Measurements from ENCODE around the gene MRPL34.

MRPL34 gene

DNA sequence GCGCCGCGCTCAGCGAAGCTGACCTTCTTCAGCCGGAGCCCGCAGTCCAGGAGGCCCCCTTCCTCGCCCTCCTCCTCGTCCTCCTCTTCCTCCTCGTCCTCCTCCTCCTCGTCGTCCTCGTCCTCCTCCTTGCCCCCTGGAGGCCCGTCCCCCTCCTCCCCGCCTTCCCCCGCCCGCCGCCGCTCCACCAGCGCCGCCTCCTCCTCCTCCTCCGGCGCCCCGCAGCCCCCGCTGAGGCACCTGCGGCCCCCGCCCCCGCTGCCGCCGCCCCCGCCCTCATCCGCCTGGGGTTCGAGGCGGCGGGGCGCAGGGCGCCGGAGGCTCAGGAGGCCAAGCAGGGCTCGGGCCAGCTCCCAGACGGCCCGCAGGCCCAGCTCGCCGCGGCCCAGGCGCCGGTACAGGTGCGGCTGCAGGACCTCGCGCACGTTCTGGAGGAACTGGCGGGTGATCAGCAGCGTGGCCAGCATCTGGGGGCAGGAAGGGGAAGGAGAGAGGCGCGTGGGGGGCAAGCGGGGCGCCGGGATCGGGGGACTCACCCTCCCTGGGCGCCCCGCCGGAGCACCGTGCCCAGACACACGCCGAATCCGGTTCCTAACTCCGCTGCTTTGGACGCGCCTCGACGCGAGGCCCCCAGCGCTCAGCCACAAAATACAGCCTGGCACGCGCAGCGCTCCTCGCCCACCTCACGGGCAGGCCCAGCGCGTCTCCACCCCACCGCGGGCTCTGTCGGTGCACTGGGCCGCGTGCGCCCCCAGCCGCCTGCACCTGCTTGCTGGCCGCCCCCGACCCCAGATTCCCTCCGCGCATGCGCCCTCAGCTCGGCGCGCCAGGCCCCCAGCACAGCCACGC lies 23.1 kb downstream of the MRPL34 start:
- peak in 2 of 5 donors; percentile 40 to 47 for DNase-seq

DNA sequence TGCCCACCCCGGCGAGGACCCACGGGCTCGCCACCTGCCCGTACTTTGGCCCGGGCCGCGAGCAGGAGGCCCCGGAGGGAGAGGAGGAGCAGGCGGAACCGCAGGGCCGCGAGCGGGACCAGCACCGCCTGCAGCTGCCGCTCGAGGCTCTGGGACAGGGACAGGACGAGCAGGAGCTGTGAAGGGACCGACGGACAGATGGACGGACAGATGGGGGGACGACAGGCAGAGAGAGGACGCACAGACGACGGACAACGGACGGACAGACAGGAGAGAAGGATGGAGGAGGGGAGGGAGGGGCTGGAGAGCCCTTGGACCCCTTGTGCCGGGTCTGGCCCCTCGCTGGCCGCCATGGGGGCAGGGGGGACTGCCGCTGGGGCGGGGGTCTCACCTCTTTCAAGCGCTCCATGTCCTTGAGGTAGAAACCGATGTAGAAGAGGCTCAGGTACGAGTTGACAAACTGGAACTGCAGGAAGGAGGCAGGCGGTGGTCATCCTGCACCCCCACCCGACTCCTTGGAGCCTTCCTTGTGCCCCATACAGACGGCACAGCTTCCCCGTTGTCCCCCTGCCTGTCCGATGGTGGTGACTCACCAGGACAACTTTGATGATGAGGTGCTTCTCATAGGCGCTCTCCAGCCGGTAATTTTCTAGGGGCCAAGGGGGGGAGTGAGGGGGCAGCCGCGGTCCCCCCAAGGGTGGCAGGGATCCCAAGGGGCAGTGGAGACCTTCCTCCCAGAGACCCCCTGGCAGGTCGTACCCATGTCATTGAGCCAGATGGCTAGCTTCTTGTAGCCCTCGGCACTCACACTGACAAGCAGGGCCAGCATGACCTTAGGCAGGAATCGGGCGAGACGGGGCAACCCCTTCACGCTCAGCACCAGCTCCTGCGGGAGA lies 23.9 kb downstream of the MRPL34 start:
- no peak for DNase-seq

- DNase-seq = no peak
Measured at GRCh38 chr19:17330262-17331044, 24.8 kb downstream of the MRPL34 start.

DNA sequence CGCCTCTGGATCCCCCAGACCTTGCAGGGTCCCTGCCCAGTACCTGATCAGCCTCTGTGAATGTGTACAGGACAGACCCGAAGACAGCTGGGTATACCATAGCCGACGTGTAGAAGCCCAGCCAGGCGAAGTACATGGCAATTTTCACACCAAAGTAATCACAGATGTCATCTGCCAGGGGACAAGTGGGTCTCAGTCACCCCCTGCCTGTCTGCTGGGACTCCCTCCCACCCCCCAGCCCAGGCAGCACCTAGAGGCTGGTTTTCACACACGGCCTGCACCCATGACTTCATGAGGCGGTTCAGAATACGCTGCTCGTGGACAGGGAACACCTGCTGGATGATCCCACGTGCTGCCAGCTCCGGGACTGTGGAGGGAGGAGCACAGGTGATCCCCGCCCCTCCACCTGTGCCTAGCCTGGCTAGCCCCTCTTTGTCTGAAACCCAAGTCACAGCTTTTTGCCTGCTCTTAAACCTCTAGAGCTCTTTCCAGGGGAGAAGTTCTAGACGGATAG lies 25.4 kb downstream of the MRPL34 start:
- no peak for DNase-seq

GRCh38 chr19:17332360-17332676 lies 26.6 kb downstream of the MRPL34 start:
- no peak for DNase-seq

DNA sequence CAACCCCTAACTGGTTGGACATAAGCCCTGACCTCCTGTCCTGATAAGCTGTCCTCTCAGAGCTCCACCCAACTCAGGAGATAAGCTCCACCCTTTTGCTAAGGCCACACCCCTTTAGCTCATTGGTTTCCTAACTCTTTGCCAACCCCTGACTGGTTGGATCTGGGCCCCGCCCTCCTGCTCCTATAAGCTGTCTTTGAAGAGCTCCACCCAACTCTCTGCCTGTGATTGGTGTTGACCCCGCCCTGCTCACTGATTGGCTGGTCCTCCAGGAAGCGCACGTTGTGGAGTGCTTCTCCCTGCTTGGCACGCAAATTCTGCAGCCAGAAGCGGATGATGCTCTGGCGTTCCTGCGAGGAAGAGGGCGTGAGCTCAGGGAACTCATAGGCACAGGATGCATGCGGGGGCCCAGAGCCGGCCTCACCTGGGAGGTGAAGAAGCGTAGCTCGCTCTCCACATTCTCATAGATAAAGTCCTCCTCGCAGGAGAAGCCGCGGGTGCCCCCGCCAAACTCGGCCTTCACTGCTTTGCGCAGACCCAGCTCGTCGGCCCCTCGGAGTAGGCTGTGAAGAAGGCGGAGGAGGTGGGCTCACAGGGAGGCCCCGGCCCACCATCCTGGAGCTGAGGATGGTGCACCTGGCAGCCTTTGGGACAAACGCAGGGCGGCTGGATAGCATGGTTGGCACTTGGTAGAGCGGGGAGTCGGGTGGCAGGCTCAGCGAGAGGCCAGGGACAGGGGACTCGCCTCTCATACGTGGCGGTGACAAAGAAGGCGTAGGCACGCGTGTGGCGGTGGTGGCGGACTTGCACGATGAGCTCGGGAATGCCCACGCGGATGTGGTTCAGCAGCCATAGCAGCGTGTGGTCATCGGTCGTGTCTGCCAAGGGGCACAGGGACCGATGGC lies 27.3 kb downstream of the MRPL34 start:
- peak in 1 of 5 donors; percentile 68 for DNase-seq

GRCh38 chr19:17333611-17334413 lies 28.1 kb downstream of the MRPL34 start:
- peak in 4 of 5 donors; percentile 47 to 89 (median 52) for DNase-seq

DNA sequence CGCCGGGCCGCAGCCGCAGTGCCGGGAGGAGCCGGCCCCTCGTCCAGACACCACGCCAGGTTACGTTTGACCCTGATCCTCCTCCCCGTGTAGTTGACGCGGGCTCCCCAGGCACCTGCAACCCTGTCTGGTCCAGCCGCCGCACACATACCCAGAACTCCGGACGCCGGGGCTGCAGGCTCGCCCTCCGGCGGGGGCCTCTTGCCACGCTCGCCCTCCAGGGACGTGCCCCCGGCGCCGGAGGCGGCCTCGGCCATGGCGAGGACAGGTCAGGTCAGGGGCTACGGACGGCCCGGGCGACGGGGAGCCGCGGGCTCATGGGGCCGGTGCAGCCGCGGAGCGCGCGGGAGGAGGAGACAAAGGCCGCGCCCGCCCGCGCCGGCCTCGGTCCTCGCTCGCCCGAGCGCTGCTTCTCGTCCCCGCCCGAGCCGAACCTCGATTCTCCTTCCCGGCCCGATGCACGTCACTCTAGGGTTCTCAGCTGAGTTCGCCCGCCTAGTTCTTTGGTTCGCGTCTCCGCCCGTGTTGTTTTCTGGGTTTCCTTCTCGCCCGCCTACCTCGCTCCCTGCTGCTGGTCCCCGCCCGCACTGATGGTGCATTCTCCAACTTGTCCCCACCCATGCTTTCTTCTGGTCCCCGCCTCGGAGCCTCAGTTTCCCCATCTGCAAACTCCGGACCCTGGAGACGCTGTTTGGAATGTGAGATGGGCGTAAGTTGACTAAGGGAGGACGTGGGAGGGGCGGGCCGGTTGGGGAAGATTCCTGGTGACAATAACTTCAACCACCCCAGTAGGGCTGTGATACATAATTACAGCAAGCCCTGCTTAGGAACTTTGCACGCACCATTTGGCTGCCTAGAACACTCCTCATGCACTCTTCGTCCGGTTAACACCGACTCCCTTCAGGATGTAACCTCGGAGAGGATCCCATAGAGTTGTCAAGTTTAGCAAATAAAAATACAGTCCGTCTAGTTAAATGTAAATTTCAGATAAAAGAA lies 29.0 kb downstream of the MRPL34 start, which contains the start of gene ANO8:
ANO8 (minus strand) TSS at position 442 of the 996 bp plus-strand sequence; CDS start at position 257, 185 bp downstream.
- peak; percentile 86 to 95 (median 91) for DNase-seq

GRCh38 chr19:17335575-17335974 lies 29.9 kb downstream of the MRPL34 start:
- no peak for DNase-seq

DNA sequence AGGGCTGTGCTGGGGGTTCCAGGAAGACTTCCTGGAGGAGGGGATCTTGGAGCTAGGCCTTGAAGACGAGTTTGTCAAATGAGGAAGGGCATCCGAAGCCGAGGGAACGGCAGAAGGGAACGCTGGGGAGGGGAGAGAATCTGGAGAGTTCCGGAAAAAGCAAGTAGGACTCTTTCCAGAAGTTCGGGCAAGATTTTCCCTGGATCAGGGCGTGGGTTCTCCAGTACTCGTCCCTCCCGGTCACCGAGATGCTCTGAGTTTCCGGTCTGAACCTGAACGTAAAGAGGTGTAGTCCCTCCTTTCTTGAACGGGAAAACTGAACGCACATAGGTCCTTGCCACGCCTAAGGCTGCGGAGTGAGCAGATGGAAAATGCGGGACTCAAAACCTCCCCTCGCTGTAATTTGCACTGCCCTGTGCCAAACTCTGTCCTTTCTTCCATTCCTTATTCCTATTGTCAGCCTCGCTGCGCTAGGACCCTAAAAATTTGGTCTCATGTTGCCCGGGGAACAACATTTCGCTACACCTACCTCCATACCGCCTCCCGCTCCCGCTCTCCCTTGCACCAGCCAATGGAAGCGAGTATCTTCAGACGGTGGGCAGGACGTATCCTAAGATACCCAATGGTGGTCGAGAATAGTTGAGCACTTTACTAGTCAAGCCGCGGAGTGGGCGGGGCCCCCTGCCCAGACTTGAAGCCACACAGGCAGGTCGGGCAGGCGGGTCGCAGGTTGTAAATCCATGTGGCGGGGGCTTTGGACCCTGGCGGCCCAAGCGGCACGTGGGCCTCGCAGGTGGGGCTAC lies 31.4 kb downstream of the MRPL34 start, which contains the start of gene GTPBP3:
GTPBP3 (plus strand) TSS at position 682 of the 803 bp plus-strand sequence; CDS start at position 741, 59 bp downstream.
- peak; percentile 92 to 98 (median 95) for DNase-seq

- DNase-seq = peak in 1 of 5 donors; percentile 46
Measured at GRCh38 chr19:17337675-17338432, 32.2 kb downstream of the MRPL34 start.

DNA sequence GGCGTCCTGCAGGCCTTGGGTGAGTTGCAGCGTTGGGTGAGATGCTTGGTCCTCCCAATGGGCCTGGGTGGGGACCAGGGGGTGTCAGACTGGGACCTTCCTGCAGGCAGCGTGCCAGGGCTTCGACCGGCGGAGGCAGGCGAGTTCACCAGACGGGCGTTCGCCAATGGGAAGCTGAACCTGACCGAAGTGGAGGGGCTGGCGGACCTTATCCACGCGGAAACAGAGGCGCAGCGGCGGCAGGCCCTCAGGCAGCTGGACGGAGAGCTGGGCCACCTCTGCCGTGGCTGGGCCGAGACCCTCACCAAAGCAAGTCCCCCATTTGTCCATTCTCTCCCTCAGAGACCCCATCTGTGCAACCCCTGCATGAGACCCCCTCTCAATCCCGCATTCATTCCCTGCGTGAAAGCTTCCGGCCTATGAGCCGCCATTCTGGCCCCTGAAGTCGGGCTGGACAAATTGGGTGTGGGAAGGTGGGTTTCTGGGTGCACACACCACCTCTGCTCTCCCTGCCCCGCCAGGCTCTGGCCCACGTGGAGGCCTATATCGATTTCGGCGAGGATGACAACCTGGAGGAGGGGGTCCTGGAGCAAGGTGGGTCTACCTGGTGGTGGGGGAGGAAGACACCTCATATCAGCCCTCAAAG lies 32.9 kb downstream of the MRPL34 start:
- DNase-seq = no peak

- DNase-seq = no peak
Measured at GRCh38 chr19:17339088-17339741, 33.5 kb downstream of the MRPL34 start.

GRCh38 chr19:17340302-17340870 lies 34.7 kb downstream of the MRPL34 start:
- no peak for DNase-seq

- DNase-seq = no peak
Measured at GRCh38 chr19:17340871-17341357, 35.2 kb downstream of the MRPL34 start.

DNA sequence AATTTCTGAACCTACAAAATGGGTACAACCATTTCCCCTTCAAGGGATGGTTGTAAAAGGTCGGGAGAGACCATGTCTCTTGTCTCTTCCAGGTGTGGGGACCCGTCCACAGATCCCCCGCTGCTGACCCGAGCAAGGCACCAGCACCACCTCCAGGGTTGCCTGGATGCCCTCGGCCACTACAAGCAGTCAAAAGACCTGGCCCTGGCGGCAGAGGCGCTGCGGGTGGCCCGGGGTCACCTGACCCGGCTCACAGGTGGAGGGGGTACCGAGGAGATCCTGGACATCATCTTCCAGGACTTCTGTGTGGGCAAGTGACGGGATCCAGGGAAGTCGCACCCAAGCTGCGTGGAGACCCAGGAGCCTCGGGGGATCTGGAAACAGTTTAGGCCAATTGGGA lies 35.7 kb downstream of the MRPL34 start:
- no peak for DNase-seq

All from T-helper 1 cell (primary cell).